ENCODE measurements around the gene NISCH.

DNA sequence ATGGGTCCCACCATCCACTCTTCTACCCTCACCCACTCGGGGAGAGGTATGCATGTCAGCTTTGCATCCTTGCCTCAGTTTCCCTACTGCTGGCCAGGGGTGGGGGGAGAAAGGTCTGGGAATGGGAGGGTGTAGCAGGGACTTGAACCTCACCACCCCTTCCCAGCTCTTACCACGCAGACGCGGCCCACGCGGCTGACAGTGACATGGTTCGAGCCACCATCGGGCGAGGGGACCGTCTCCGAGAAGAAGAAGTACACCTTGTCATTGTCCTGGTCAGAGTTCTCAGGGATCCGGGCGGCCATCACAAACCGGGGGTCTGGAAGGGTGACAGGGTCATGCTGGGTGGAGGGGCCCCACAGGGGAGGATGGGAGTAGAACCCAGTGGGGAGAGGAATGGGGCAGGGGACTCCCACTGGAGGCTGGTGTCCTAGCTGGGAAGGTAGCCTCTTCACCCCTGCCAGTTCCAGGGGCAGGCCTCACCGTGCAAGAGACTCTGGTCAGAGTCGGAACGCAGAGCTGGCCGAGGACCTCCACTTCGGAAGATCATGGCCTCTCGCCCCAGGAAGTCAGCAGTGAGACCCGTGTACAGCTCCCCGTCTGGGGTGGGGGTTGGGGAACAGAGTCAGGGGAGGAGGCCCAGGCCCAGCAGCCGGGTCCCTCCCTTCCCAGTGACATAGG, 14.2 kb upstream of the NISCH start:
- no peak for TF ChIP-seq EZH2phosphoT487 (IDR thresholded peaks at IDR 0.05; ENCODE audit: low read depth)
- TF ChIP-seq, protein P1, sequence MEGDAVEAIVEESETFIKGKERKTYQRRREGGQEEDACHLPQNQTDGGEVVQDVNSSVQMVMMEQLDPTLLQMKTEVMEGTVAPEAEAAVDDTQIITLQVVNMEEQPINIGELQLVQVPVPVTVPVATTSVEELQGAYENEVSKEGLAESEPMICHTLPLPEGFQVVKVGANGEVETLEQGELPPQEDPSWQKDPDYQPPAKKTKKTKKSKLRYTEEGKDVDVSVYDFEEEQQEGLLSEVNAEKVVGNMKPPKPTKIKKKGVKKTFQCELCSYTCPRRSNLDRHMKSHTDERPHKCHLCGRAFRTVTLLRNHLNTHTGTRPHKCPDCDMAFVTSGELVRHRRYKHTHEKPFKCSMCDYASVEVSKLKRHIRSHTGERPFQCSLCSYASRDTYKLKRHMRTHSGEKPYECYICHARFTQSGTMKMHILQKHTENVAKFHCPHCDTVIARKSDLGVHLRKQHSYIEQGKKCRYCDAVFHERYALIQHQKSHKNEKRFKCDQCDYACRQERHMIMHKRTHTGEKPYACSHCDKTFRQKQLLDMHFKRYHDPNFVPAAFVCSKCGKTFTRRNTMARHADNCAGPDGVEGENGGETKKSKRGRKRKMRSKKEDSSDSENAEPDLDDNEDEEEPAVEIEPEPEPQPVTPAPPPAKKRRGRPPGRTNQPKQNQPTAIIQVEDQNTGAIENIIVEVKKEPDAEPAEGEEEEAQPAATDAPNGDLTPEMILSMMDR (IDR thresholded peaks at IDR 0.05; ENCODE audit: low read depth, low read length) = no peak

Measured in OCI-LY3 (cell line).